Sigmoid colon (tissue), 4 donors: ENCODE measurements around the gene ZNF541.

Experiments
- EP300 ChIP-seq, 4 donors: sonication (generic); formaldehyde crosslinking; IDR thresholded peaks; one replicate each; pipeline ENCODE4 v1.6.1; 2017; ENCODE audit warnings: antibody characterized with exemption in 4 of 4
- POLR2A ChIP-seq, 2 donors: fragments of 450-650 bp; IDR thresholded peaks; one replicate each; pipeline ENCODE4 v1.6.1; 2016; ENCODE audit warnings: antibody characterized with exemption in 2 of 2, mild to moderate bottlenecking in 2 of 2, moderate library complexity in 2 of 2
- POLR2AphosphoS5 ChIP-seq, 4 donors: sonication (generic); formaldehyde crosslinking; IDR thresholded peaks; one replicate each; pipeline ENCODE4 v1.6.1; 2017; ENCODE audit warnings: antibody characterized with exemption in 4 of 4
- TF ChIP-seq, protein P1 (sequence below), 4 experiments: fragments of 450-650 bp in 3 of 4; fragments of 200-600 bp in 1 of 4; IDR thresholded peaks; one replicate each; pipeline ENCODE4 v1.5.1; 2016 to 2019; ENCODE audit warnings: antibody characterized with exemption in 4 of 4, mild to moderate bottlenecking in 3 of 4, moderate library complexity in 2 of 4

DNA sequence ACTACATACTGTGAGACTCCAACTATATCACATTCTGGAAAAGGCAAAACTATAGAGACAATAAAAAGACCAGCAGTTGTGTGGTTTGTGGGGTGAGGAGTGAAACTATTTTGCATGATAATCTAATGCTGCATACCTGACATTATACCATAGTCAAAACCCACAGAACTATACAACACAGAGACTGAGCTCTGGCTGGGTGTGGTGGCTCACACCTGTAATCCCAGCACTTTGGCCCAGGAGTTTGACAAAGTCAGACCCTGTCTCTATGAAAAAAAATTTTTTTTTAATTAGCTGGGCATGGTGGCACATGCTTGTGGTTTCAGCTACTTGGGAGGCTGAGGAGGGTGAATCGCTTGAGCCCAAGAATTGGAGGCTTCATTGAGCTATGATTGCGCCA, 11.9 kb downstream of the ZNF541 start:
- TF ChIP-seq, protein P1, sequence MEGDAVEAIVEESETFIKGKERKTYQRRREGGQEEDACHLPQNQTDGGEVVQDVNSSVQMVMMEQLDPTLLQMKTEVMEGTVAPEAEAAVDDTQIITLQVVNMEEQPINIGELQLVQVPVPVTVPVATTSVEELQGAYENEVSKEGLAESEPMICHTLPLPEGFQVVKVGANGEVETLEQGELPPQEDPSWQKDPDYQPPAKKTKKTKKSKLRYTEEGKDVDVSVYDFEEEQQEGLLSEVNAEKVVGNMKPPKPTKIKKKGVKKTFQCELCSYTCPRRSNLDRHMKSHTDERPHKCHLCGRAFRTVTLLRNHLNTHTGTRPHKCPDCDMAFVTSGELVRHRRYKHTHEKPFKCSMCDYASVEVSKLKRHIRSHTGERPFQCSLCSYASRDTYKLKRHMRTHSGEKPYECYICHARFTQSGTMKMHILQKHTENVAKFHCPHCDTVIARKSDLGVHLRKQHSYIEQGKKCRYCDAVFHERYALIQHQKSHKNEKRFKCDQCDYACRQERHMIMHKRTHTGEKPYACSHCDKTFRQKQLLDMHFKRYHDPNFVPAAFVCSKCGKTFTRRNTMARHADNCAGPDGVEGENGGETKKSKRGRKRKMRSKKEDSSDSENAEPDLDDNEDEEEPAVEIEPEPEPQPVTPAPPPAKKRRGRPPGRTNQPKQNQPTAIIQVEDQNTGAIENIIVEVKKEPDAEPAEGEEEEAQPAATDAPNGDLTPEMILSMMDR (IDR thresholded peaks at IDR 0.05): no peak
- no peak for TF ChIP-seq POLR2A (IDR thresholded peaks at IDR 0.05)
- TF ChIP-seq POLR2AphosphoS5 (IDR thresholded peaks at IDR 0.05): no peak
- TF ChIP-seq EP300 (IDR thresholded peaks at IDR 0.05): no peak
